Stimulated activated CD4-positive, alpha-beta T cell treated with anti-CD3 and anti-CD28 coated beads, Interleukin-15, amount 100 ng/mL, for 48 hours (primary cell): ENCODE data around the gene WNT7B.

Experiments
- DNase-seq, 2 donors: peaks; one replicate each; pipeline ENCODE4 v3.0.0-alpha.2; 2020; ENCODE audit warnings: low read depth in 2 of 2

The WNT7B gene

DNA sequence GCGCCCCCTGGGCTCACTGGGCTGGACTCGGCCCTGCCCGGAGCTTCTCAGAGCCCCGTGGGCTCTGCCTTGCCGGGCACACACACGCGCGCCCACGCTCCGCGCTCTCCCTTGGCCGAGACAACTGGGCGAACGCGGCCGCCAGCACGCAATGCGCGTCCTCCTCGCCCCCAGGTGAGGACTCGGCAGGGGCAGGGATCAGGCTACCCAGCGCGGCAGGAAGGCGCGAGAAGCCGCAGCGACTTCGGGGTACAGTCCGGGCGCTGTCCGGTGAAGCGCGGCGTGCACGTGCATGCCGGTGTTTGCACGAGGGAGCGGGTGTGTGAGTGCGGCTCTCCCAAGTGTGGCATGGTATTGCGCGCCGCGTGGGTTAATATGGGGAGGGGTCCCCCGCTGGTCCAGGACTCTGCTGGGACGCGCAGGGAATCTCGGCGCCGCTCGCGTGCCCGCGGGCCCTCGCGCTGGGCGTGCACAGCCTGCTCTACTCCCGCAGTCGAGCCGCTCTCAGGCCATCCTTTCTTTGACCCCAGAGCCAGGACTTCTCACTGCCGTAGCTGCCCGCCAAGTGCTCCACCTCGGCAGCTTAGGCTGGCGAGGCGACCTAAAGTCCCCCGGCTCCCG, 5.4 kb downstream of the WNT7B start:
- DNase-seq: no peak

GRCh38 chr22:45970705-45971407, 6.1 kb downstream of the WNT7B start:
- DNase-seq: no peak

DNA sequence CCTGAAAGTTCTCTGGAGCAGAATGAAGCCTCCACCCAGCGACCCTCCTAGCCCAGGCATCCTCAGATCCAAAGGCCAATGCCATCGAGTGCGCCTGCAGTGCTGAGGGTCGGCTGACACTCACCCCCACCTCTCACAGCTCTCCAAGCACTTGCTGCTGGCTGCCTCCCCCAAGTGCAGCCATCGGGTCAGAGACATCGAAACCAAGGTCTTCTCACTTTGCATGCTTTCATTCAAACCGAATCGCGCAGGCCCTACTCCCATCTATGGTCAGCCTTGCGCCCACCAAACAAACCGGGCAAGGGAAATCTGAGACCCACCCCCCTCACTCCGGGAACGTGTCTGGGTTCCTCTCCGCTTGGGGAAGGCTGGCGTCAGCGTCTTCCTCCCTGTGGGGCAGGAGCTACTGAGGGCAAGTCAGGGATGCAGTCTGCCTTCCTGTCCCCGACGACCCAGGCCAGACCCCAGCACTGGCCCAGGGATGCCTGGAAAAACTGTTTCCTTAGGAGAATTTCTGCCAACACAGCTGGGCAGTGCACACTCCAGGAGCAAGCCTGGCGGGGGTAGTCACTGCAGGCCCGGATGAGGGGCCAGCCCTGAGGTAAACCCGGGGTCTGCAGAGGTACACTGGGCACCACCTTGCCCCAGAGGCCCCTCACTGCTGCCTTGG, 7.0 kb downstream of the WNT7B start:
- DNase-seq: no peak

DNA sequence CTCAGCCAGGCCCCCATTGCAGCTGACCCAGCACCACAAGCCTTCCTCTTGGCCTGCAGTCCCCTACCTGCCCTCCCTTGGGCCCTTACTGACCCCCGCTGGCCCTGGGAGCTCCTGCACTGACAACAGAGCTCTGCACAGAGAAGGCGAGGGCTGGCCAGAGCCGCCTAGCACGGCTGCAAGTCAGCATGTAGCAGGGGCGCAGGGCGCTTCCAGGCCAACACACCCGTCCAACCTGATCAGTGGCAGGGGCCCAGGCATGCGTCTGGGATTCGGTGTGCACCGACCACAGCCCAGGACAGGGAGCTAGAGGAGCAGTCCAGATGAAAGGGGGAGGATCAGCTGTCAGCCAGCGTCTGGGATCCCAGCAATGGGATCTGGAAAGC, 7.6 kb downstream of the WNT7B start:
- DNase-seq: no peak

- no peak for DNase-seq
These were observed 8.1 kb downstream of the WNT7B start for GRCh38 chr22:45968751-45969413.

- DNase-seq: no peak
These were observed 8.8 kb downstream of the WNT7B start for GRCh38 chr22:45968003-45968650.

- DNase-seq: no peak
These were observed 10.0 kb downstream of the WNT7B start for GRCh38 chr22:45966895-45967365.

DNA sequence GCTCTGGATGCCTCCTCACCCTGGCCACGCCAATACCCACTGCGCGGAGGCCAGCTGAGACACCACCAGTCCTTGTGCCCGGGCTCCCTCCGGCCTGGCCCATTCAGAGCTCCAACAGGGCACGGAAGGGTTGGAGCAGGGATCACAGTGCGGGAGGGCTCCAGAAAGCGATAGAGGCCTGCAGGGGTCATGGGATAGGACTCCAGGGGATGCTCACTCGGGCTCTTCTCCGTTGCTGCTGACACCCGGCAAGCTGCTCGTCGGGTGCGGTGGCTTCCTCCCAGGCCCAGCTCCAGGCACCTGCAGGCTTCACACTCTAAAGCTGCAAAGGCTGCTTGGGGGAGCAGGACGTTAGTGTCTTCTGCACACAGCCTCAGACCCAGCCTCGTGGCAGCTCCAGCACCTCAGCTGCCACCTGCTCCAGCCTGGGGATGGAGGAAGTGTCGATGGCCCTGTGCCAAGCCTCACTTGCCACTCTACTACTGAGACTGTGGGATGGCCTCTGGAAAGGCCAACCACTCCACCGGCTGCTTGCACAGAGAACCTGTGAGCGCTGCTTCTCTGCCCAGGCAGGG, 10.6 kb downstream of the WNT7B start:
- DNase-seq: no peak

DNA sequence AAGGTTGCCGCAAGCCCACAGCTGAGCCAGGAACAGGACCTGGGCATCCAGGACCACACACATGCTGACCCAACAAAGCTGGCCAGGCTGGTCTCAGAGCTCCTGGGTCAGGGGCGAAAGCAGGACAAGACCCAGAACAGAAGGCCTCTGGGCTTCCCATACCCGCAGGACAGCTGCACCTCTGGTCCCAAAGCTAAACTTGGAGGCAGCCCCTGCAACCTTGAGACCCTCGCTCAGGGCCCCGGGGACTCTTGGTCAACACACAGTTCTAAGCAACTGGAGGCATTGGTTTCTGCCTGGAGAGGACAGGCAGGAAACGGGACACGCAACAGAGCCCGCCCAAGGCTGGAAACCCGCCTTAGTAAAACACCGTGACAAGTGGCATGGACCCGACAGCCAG, 11.4 kb downstream of the WNT7B start:
- no peak for DNase-seq

- DNase-seq: no peak
These were observed 11.9 kb downstream of the WNT7B start for GRCh38 chr22:45964926-45965527.

- no peak for DNase-seq
These were observed 12.6 kb downstream of the WNT7B start for GRCh38 chr22:45964372-45964771.

DNA sequence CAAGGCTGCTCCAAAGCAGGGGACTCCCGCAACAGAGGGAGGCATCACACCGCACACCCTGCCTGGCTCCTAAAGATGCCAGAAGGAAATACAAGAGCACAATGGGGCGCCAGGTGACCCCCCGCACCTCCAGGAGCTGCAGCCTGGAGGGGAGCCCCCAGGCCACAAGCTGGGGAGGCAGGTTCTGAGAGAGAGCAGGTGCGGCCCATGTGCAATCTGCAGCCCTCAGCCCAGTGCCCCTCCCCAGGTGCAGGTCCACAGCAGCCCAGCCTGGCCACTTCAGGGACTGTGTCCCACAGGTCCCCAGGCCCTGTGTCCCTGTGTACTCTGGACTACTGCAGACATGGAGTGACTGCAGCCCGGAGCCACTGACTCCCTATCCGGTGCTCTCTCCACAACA, 13.1 kb downstream of the WNT7B start:
- DNase-seq: no peak

DNA sequence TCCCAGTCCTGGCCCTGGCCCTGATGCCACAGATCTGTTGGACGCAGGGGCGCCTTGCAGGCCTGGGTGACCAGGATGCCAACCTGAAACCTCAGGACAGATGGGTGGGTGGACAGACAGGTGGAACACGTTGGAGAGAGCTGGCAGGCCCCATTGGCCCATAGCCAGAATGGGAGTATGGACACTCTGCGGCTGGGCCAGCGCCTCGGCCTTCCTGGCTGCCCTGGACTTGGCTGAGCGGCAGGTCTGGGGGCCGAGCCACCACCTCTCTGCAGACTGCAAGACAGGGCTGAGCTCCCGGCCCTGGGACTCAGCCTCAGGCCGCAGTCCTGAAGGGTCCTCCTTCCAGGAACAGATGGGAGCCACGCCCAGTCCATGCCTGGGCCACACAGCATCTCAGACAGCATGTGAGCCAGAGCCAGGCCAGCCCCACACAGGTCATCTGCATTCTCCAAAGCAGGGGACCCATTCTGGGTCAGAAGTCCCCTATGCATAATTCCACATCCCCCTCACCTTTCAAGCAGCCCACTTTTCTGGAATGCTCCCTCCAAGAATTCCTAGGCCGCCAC, 14.1 kb downstream of the WNT7B start:
- no peak for DNase-seq

GRCh38 chr22:45962434-45962718, 14.6 kb downstream of the WNT7B start:
- no peak for DNase-seq

- DNase-seq: no peak
These were observed 15.1 kb downstream of the WNT7B start for GRCh38 chr22:45961679-45962433.

GRCh38 chr22:45960477-45961386, 16.2 kb downstream of the WNT7B start:
- no peak for DNase-seq

DNA sequence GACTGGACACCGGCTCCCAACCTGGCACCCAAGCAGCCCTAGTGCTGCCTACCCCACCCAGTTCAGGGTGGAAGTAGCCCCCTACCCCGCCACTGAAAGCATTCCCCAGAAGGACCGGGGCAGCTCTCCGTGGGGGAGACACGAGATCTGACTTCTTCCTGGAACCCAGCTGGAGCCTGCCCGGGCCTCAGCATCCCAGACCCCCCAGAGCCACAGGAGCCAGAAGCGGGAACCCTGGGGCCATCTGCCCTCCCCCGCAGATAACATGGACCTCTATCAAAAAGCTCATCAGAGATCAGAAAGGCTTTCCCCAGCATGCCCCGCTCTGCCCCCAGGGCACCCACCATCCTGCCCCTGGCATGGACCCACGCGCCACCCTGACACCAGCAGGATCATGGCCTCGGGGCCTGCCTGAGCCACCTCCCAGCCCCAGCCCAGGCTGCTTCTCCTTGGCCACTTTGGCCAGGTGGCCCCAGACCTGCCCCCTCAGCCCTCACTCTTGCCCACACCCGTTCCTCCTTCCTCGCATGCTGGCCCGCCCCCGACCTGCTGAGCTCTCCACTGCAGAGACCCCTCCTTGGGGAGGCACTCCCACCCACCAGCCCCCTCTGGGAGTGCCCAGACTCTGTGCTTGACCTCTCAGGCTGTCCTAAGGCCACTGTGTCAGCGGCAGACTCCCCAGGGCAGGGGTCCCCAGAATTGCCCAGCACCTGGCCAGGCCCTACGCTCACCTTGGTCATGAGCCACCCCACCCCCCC, 17.1 kb downstream of the WNT7B start:
- DNase-seq: no peak

DNA sequence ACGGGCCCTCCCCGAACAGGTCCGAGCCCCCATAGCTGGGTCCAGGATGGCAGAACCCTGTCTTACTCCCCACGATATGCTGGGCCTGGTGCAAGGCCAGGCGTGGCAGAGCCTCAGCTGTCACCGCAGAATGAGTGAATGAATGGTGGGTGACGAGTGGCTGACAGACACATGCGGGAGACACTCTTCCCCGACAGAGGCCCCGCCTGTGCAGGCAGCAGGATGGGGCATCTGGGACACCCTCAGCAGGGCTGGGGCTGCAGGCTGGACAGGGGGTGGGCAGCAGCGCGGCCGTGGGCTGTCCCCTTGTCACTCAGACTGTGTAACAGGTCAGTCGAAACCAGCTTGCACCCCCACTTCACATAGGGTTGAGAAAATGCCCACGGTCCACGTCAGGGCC, 18.0 kb downstream of the WNT7B start:
- no peak for DNase-seq

DNA sequence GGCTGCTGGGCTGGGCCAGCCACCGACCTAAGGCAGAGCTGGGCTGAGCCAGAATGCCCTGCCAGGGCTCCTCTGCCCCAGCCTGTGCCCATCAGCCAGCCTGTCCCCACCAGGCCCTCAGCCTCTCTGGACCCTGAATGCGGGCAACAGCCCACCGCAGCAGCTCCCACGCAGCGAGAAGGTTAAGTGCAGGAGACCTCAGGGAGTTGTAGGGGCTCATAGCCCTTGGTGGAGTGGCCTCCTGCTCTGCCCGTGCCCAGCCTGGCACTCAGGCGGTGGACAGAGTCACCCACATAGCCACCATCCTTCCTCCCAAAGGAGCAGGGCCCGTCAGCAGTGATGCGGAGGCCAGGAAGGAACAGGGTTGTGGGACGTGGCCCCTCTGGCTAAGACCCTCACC, 19.1 kb downstream of the WNT7B start:
- no peak for DNase-seq
